GM18907 (cell line): Measurements from ENCODE around the gene MUC2.
A peak's percentile ranks its signal among the peaks of the same experiment; 100 is the strongest.

Experiments used
- ATAC-seq: cut with Tn5 transposase; IDR thresholded peaks from one replicate; pipeline ENCODE4 v1.9.1; 2021; ENCODE audit warnings: mild to moderate bottlenecking, moderate library complexity; ENCODE audit not compliant: unreplicated experiment

MUC2 gene

DNA sequence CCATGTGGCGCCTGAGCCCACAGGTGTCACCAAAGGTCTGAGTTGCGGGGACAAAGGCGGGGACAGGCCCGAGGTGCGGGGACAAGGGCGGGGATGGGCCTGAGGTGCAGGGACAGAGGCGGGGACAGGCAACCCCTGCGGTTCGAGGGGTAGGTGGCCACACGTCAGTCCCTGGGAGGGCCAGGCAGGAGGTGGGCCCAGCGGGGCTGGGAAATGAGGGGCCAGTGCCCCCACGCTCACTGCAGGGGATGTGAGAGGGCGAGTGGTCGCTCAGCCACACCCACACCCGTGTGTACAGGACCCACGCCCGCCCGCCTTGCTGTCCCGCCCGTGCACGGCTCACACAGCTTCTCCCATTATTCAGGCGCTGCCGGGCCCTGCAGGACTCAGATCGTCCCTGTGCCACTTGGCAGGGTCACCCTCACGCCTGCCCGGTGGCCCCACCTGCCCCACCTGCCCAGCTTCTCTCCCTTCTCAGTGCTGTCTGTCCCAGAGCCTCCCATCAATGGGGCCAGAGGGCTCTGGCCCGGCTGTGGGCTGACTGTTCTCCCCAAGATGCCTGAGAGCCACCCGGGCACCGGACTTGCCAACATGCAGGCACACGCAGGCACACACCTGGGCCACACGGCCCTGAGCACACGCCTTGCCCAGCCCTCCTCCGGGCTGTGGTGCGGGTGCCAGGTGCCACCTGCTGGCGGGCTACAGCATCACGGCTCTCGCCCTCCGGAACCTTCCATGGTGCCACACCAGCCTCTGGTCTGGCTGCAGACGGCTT is 23.9 kb upstream of the MUC2 start:
- ATAC-seq: peak; percentile 63

DNA sequence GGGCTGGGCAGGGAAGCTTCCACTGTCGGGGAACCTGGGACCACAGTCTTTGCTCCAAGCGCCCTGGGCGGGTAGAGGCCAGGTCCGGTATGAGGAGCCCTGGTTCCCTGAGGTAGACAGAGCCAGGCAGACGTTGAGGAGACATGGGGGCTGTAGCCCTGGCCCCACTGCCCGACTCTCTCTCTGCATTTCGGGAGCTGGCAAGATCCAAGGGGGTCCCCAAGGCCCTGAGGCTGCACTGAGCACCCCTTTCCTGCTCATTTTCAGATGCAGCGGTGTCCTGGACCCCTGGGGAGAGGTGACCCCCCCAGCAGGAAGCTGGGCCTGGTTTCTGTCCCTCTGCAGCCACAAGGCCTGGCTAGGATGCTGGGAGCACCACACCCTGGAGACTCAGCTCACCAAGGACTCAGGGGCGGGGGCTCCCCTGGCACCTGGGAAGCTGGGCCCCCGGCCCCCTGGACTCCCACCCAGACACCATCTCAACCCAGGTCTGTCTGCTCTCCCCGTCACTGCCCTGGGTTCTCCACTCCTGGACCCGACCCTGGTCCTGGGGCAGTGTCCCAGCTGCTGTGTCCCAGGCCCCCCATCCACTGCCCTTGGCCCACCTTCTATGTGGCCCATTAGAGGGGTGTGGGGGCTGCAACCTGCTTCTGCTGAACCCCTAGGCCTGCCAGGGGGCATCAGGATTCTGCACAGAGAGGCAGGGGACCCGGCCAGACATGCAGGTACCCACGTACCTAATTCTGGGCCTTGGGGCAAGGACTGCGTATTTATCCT is 23.1 kb upstream of the MUC2 start:
- ATAC-seq: no peak

DNA sequence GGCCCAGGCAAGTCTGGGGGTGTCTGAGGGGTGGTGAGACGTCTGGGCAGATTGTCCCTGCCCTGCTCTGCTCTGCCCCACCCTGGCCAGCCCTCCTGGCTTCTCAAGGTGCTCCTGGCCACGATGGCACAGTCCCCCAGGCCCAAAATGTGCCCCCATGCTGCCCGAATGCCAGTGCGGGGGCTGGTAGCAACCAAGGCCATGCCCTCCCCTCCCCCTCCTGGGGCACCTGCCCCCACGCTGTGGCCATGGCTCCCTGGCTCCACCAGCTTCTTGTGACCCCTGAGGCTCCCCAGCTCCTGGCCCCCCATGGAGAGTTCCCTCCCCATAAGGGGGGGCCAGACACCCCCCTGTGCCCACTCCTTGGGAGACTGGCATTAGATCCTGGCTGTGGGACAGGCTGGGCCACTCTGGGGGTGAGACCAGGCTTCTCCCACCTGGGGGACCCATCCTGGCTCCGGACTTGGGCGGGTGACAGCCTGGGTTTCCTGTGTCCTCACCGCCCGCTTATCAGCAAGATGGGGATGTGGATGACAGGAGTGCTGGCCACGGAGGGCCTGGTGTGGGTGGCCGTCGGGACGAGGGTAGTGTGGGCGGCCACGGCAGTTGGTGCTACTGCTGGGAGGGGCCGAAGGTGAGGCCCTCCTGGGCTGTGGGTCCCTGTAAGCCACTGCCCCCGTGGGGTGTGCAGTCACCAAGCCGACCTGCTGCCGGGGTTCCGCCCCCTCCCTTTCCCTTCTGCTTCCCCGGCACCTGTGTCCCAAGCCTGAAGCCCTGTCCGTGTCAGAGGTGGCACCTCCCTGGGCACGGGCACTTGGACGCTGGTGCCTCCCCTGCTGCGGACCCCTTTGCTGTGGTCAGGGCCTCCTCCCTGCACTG is 22.3 kb upstream of the MUC2 start:
- ATAC-seq: no peak

DNA sequence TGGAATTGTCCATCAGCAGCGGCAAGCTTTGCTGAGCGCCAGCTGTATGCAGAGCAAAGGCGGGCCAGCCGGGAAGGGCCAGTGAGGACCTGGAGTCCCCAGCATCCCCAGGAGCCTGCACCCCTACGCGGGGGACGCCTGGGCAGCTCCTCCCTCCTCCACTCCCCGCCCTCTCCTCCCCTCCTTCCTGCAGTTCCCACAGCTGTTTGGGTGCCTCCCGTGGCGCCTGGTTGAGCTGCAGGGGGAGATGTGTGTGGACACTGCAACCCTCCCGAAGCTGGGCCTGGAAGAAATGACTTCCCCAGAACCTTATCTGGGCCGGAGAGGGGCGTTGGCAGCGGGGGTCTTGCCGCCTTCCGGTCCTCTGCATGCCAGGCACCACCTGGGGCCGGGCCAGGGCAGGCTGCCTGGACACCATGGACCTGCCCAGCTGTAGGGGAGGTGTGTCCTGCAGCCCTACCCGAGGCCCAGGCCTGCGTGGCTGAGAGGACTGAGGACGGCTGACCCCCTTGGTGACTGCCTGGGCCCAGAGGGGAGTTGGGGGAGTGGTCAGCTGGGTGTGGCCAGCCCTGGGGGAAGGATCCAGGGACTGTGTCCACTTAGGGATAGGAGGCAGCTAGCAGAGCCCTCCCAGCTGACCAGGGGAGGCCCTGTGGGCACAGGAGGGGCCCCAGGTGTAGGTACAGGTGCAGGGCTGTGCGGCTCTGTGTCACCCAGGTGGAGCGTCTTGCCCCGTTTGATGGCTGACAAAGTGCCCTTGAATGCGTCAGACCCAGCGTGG is 21.4 kb upstream of the MUC2 start:
- ATAC-seq: no peak

DNA sequence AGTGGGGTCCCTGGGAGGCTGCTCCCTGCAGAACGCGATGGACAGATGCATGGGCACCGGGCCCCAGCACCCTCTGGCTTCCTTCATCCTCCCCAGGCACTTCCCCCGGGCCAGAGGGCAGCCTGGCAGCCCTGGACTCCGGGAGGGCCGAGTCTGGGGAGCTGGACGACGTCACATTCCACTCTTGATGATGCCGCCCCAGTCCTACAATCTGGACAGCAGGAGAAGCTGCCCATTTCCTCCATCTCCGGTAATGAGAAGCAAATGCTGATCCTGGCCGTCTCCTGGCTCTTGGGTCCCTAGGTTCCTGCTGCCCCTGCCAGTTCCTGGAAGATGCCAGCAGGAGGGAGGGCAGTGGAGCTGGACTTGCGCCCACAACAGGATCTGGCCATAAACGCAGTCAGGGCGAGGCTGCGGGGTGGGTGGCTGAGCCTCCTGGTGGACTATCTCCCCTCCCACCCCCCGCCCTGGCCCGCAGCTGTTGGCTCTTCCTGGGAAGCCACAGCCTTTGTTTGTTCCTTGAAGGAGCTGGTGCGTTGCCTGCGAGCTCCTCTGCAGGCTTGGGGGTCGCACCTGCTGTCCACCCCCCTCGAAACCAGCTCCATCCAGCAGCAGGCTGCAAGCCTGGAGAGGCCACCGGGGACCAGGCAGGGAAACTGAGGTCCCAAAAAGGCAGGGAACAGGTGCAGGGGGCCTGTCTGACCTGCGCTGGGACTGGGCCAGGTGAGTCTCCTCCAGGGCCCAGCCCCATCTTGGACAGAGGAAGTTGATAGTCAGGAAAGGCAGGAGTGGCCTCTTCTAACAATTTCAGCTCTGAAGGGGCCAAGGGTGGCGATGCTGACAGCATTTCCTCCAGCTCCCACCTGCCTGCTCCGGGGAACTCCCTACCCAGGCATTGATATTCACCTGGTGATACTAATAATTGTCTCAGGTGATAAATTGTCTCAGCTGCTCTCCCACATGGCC is 20.2 kb upstream of the MUC2 start:
- no peak for ATAC-seq

DNA sequence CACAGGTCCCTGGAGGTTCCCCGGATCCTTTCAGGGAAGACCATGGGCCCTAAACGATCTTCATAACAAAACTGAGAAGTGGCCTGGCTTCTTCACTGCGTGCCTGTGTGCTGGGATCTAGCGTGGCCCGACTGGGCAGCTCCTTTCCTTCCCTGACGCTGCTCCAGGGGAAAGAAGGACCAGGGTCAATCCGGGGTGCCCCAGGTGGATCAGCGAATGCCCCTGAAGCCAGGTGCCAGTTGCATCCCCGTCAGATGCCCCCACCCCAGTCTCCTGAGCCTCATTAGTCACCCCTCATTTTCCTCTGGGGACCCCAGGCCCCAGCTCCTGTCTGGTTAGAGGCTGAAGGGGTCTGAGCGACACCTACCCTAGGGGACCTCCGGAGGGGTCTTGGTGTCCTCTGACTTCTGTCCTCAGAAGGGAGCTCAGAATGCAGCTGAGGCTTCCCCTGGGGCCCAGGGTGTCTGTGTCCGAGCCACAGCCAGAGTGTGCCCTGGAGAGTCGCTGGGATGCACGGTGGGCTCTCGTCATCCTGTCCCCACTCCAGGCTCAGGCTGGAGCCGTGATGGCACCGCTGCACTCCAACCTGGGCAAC is 19.5 kb upstream of the MUC2 start:
- no peak for ATAC-seq

DNA sequence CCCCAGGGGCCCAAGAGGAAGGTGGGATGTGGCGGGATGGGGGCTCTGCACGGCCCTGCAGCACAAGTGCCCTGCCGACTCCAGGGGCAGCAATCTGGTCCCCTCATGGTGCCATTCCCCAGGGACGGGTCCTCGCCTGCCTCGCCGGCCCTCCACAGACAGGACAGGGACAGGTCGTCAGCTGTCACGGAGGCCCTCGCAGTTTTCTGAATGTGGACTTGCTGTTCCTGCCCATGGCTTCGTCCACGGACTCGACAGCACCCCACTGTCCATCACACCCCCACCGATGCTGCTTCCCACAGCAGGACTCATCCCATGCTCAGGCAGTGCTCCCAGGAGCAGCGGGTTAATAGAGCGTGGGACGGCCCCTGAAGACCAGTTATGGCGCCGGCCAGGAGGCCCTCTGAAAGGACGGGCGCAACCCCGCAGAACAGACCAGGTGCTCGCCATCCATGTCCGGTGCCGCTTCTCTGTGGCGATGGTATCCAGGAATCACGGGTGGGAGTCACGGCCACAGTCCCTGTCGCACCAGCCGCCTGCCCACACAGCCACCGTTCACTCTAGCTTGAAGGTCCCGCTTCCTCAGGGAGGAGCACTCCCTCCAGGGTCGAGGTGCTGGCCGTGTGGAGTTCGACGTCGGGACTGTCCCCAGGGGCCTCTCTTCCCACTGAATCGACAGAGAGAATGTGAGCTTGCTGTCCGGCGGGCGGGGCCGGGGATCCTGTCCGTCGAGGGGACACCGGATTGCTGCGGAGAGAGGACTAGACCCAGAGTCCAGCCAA is 18.5 kb upstream of the MUC2 start:
- no peak for ATAC-seq

DNA sequence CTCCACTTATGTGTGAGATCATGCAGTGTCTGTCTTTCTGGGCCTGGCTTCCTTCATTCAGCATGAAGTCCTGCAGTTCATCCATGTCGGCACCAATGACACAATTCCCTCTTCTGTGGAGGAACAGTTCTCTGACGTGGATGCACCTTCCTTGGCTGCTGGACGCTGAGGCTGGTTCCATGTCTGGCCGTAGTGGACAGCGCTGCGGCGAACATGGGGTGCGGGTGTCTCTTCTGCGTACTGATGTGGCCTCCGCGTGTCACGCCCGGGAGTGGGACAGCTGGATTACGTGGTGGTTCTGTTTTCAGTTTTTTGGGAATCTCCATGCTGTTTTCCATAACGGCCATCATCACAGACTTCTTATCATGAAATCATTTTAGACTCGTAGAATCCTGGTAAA is 16.9 kb upstream of the MUC2 start:
- ATAC-seq: no peak

DNA sequence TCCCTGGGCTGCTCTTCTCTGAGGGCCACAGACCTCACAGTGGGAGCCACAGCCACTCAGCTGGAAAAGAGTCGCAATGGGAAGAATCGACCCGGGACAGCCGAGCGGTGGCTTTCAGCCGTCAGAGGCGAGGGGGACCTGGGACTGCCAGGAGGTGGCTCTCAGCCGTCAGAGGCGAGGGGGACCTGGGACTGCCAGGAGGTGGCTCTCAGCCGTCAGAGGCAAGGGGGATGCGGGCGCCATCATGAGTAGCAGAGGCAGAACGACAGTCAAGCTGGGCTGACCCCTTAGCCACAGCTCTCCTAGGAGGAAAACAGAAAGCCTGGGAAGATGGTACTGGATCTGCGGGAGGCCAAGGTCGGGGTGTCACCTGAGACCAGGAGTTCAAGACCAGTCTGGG is 14.9 kb upstream of the MUC2 start:
- no peak for ATAC-seq

DNA sequence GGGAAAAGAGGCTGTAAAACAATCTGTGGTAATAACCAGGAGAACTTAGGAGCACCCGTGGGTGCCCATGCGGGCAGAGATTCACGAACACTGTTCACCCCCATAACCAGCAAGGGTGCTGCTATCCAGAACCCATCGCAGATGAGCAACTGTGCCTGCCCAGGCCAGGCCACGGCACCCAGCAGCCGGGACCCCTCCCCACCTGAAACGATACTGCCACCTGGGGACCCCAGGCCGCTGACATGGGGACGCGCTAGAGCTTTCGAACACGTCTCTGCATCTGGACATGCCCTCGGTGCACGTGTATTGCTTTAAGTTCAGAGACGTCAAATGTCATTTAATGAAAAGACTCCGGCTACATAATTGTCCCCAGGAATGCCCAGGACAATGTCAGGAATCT is 14.3 kb upstream of the MUC2 start:
- no peak for ATAC-seq

DNA sequence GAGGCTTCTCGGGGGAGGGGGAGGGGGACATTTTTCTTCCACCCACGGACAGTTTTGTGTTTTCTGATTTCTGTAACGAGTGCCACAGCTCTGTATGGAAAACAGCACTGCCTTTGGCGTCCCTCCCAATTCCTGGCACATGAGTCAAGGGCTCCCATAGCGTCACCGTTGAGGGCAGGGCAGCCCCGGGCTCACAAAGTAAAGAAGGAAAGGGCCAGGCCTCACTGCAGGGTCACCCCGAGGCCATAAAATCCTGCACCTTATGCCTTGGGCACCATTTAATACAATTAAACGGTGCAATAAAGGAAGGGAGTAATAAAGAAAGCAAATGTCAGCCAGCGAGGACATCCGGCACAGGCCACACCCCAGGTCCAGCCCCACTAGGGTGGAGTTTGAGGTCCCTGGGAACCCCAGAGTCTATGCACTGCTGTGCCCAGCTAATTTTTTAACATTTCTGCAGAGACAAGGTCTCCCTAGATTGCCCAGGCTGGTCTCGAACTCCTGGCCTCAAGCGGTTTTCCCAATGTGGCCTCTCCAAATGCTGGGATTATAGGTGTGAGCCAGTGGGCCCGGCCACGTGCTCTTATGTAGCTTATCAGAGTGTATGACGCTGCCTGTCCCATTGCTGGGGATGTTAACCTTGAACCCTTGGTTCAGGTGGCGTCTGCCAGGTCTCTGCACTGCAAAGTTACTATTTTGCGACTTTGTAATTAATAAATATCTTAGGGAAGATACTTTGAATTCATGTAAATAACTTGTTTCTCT is 13.6 kb upstream of the MUC2 start:
- no peak for ATAC-seq

DNA sequence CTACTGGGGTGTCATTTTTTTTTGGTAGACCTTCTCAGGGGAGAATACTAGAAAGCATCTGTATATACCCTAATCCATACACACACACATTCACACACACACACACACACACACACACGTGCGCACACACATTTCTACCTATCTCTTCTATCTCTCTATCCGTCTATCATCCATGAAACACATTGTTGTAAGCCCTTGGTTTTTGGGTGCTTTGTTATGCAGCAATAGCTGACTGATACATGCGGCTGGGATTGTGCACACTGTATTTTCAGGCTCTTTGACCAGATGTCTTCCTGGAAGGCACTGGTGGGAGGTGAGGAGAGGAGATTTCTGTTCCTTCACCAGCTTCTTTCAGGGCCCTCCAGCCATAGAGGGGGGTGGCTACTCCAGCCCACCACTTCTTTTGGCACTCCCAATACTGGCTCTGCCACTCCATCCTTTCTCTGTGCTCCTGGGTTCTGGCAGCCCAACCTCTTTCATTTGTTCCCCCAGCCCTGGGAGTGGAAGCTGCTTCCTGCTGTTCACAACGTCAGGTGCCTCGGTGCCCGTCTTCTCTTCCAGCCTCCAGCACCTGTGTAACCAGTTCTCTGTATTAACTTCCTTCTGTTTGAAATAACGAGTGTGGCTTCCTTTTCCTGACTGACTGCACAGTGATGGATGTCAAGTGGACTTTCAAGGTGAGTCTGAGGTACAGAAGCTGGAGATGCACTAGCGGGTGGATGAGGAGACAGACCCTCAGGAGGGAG is 12.4 kb upstream of the MUC2 start:
- ATAC-seq: no peak

DNA sequence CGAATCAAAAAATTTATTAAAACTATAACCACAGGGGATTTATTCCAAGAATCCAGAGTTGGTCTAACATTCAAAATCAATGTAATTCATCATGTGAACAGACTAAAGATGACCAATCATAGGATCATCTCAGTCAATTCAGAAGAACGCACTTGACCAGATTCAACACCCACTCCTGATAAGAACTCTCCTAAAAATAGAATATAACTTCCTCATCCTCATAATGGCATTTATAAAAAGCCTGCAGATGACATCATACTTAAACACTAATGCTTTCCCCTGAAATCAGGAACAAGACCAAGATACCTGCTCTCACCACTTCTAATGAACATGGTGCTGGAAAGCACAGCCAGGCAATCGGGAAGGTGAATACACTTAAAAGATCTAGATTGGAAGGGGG is 10.5 kb upstream of the MUC2 start:
- no peak for ATAC-seq

DNA sequence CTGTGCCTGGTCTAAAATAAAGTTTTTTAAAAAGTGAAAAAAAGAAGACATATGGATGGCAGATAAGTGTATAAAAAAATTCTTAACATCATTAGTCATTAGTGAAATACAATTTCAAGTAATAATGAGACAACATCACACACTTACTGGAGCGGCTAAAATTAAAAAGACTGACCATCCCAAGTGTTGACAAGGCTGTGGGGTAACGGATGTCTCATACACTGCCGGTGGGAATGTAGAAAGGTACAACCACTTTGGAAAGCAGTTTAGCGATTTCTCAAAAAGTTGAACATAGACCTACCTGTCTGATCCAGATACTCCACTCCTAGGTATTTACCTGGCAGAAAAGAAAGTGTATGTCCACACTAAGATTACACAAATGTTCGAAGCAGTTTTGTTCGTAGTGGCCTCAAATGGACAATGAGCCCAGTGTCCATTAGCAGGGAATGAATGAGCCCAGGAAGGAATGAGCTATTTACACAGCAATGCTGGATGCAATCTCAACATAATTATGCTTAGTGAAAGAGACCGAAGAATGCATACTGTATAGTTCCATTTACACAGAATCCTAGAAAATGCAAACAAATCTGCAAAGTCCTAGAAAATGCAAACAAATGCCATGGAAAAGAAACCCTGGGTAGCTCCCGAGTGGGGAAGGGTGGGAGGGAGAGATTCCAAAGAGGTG is 6.7 kb upstream of the MUC2 start:
- no peak for ATAC-seq

DNA sequence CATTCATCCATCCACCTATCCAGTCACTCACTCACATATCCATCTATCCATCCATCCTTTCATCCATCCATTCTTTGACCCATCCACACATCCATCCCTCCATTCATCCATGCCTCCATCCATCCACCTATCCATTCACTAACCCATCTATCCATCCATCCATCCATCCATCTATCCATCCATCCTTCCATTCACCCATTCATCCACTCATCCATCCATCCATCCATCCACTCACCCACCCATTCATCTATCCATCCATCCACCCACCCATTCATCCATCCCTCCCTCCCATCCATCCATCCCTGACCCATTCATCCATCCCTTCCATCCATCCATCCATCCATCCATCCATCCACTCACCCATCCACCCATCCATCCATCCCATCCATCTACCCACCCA is 4.9 kb upstream of the MUC2 start:
- no peak for ATAC-seq
